H1 (cell line): Measurements from ENCODE around the gene TPRN. TPM values are rescaled to one million over a fixed set of nuclear protein-coding genes. Genes with fewer than 3 reads are reported as not detected.

Experiments used
- ATF3 ChIP-seq: IDR thresholded peaks from 2 replicates; pipeline ENCODE4 v1.6.1; 2011; ENCODE audit warnings: low read depth, mild to moderate bottlenecking, low read length; ENCODE audit not compliant: insufficient read depth
- CBX8 ChIP-seq: fragments of 300-800, 300-1000 bp; sonication (generic); IDR thresholded peaks from 2 replicates; pipeline ENCODE4 v1.7.1; 2016; ENCODE audit warnings: low read depth, low read length, borderline replicate concordance
- CHD2 ChIP-seq: IDR thresholded peaks from 2 replicates; pipeline ENCODE4 v1.6.1; 2012; ENCODE audit warnings: low read length, improper control_type of control experiment
- CREB1 ChIP-seq: IDR thresholded peaks from 2 replicates; pipeline ENCODE4 v1.6.1; 2012; ENCODE audit warnings: inconsistent platforms
- FOSL1 ChIP-seq: IDR thresholded peaks from 2 replicates; pipeline ENCODE4 v1.6.1; 2011; ENCODE audit warnings: mild to moderate bottlenecking, low read depth, low read length, moderate library complexity; ENCODE audit not compliant: insufficient read depth
- POLR2A ChIP-seq, 2 experiments: IDR thresholded peaks; 1 replicate in 1 of 2; 2 replicates in 1 of 2; pipeline ENCODE4 v1.6.1; 2011; ENCODE audit warnings: low read depth in 2 of 2, low read length in 2 of 2, mild to moderate bottlenecking in 2 of 2; ENCODE audit errors: control extremely low read depth in 1 of 2
- SIN3A ChIP-seq, 2 experiments: IDR thresholded peaks in 1 of 2; conservative IDR thresholded peaks in 1 of 2; 2 replicates each; pipeline ENCODE4 v1.6.1; 2011 to 2012; ENCODE audit warnings: low read length in 2 of 2, improper control_type of control experiment in 1 of 2, low read depth in 1 of 2, mild to moderate bottlenecking in 1 of 2
- USF2 ChIP-seq: IDR thresholded peaks from 2 replicates; pipeline ENCODE4 v1.6.1; 2011; ENCODE audit warnings: low read length, improper control_type of control experiment
- polyA plus RNA-seq, 7 experiments: library from polyadenylated mRNA; depleted of rRNA in 3 of 7; stranded (reverse) in 5 of 7; unstranded in 2 of 7; fragments of >200 nt in 5 of 7; fragments of 200-250 nt in 2 of 7; gene quantifications; 1 replicate in 5 of 7; 2 replicates in 1 of 7; 4 replicates in 1 of 7; pipeline versions ENCODE4 v1.2.1 to v1.2.3, GENCODE V29; 2011 to 2013; ENCODE audit warnings: missing spikeins in 2 of 7, mixed read lengths in 2 of 7
- total RNA-seq: library from RNA; stranded (reverse); fragmentation: NEBNext Ultra II Directional; extraction: Animal tissue kit (Norgen Biotek cat#: 25700); gene quantifications from 2 replicates; pipeline ENCODE4 v1.2.1, GENCODE V29; 2021

TPRN gene
- total and polyA plus RNA-seq, 2 of the 8 experiments (the other 6 are each of a cell fraction or from before 2014, with no cell fraction given) = 9.7 to 23.2 TPM

GRCh38 chr9:137172901-137173795 is 27.4 kb downstream of the TPRN start (continued):
- TF ChIP-seq CREB1 (no peak), ATF3 (no peak), CHD2 (no peak), USF2 (no peak), CBX8 (no peak), SIN3A (conservative IDR thresholded peaks at IDR 0.05 in 1 of 2, IDR thresholded peaks at IDR 0.05 in 1 of 2; ENCODE audit: low read depth in 1 of 2, low read length in 2 of 2) (no peak), POLR2A (IDR thresholded peaks at IDR 0.05; ENCODE audit: control extremely low read depth in 1 of 2, low read depth in 2 of 2, low read length in 2 of 2) (no peak), FOSL1 (no peak)
